WTC11 (cell line): ENCODE results near the gene MLPH. TPM values are rescaled to one million over a fixed set of nuclear protein-coding genes. Genes with fewer than 3 reads are reported as not detected.

Experiments
- ATAC-seq: fragments of 200-7000 bp; cut with Tn5 transposase; 2 replicates; pipeline ENCODE4 v1.10.0; 2021; ENCODE audit warnings: mild to moderate bottlenecking, moderate library complexity
- CTCF ChIA-PET: fragments of 300-600 bp; sonication (Branson Sonifier 250); formaldehyde crosslinking; loops from one replicate; lab custom pipeline; 2021; ENCODE audit warnings: antibody characterized with exemption; lab: Charles Lee
- POLR2A ChIA-PET: fragments of 350-600 bp; sonication (Branson Sonifier 250); formaldehyde crosslinking; loops from one replicate; lab custom pipeline; 2021; ENCODE audit warnings: antibody characterized with exemption; lab: Charles Lee
- DNase-seq: peaks from one replicate; pipeline ENCODE4 v3.0.0; 2021; ENCODE audit warnings: low spot score
- H3K27ac Mint-ChIP-seq: 2 replicates; pipeline ENCODE4 v1.8.0; 2021; ENCODE audit warnings: mixed read lengths
- H3K27me3 Mint-ChIP-seq: 2 replicates; pipeline ENCODE4 v1.8.0; 2021; ENCODE audit warnings: low read depth, mild to moderate bottlenecking, moderate library complexity, mixed read lengths
- H3K36me3 Mint-ChIP-seq: 2 replicates; pipeline ENCODE4 v1.8.0; 2021; ENCODE audit warnings: mixed read lengths
- H3K4me1 Mint-ChIP-seq: 2 replicates; pipeline ENCODE4 v1.8.0; 2022; ENCODE audit warnings: mixed read lengths
- H3K4me3 Mint-ChIP-seq: 2 replicates; pipeline ENCODE4 v1.8.0; 2021; ENCODE audit warnings: mild to moderate bottlenecking, moderate library complexity, mixed read lengths
- H3K9me3 Mint-ChIP-seq: 2 replicates; pipeline ENCODE4 v1.8.0; 2021; ENCODE audit warnings: mixed read lengths
- AR ChIP-seq: fragments of 250-450 bp; sonication (Bioruptor Pico); IDR thresholded peaks from 2 replicates; pipeline ENCODE4 v1.9.0; 2021; ENCODE audit warnings: mild to moderate bottlenecking
- ATF6 ChIP-seq: sonication (generic); formaldehyde crosslinking; IDR thresholded peaks from 2 replicates; pipeline ENCODE4 v1.8.1; 2023; ENCODE audit warnings: mild to moderate bottlenecking, missing genetic modification reagents
- CREM ChIP-seq: sonication (generic); formaldehyde crosslinking; IDR thresholded peaks from 2 replicates; pipeline ENCODE4 v1.8.1; 2022; ENCODE audit warnings: mild to moderate bottlenecking, missing genetic modification reagents, moderate library complexity
- E2F5 ChIP-seq: sonication (generic); formaldehyde crosslinking; IDR thresholded peaks from 2 replicates; pipeline ENCODE4 v1.8.1; 2022; ENCODE audit warnings: mild to moderate bottlenecking, moderate library complexity, missing genetic modification reagents
- EMX1 ChIP-seq: fragments of 250-450 bp; sonication (Bioruptor Pico); IDR thresholded peaks from 2 replicates; pipeline ENCODE4 v1.8.0; 2021; ENCODE audit warnings: mild to moderate bottlenecking
- ETV6 ChIP-seq: sonication (generic); formaldehyde crosslinking; IDR thresholded peaks from 2 replicates; pipeline ENCODE4 v1.8.1; 2022; ENCODE audit warnings: mild to moderate bottlenecking, missing genetic modification reagents
- FOXJ3 ChIP-seq: sonication (generic); formaldehyde crosslinking; IDR thresholded peaks from 2 replicates; pipeline ENCODE4 v1.9.0; 2021; ENCODE audit warnings: missing genetic modification reagents, mild to moderate bottlenecking, borderline replicate concordance
- NFATC4 ChIP-seq: fragments of 250-450 bp; sonication (Bioruptor Pico); IDR thresholded peaks from 2 replicates; pipeline ENCODE4 v1.9.0; 2021; ENCODE audit warnings: mild to moderate bottlenecking
- NFYB ChIP-seq: sonication (generic); formaldehyde crosslinking; conservative IDR thresholded peaks from 2 replicates; pipeline ENCODE4 v1.8.0; 2022; ENCODE audit warnings: low read depth, missing genetic modification reagents
- NR2C2 ChIP-seq: sonication (generic); formaldehyde crosslinking; IDR thresholded peaks from 2 replicates; pipeline ENCODE4 v1.8.0; 2022; ENCODE audit warnings: mild to moderate bottlenecking, missing genetic modification reagents
- NR3C1 ChIP-seq: sonication (generic); formaldehyde crosslinking; conservative IDR thresholded peaks from 2 replicates; pipeline ENCODE4 v1.8.1; 2023; ENCODE audit warnings: low read depth, mild to moderate bottlenecking, missing genetic modification reagents
- OVOL2 ChIP-seq: fragments of 250-450 bp; sonication (Bioruptor Pico); IDR thresholded peaks from 2 replicates; pipeline ENCODE4 v1.9.0; 2021; ENCODE audit warnings: mild to moderate bottlenecking, borderline replicate concordance
- PREB ChIP-seq: sonication (generic); formaldehyde crosslinking; IDR thresholded peaks from 2 replicates; pipeline ENCODE4 v1.8.1; 2022; ENCODE audit warnings: mild to moderate bottlenecking, missing genetic modification reagents, moderate library complexity, borderline replicate concordance
- ZBTB43 ChIP-seq: sonication (generic); formaldehyde crosslinking; IDR thresholded peaks from 2 replicates; pipeline ENCODE4 v1.8.1; 2023; ENCODE audit warnings: mild to moderate bottlenecking, missing genetic modification reagents
- ZNF121 ChIP-seq: sonication (generic); formaldehyde crosslinking; IDR thresholded peaks from 2 replicates; pipeline ENCODE4 v1.8.0; 2023; ENCODE audit warnings: missing genetic modification reagents
- total RNA-seq: library from RNA; stranded (reverse); gene quantifications from 3 replicates; pipeline ENCODE4 v1.2.3, GENCODE V29; 2021
- TF ChIP-seq, protein P1 (sequence below): fragments of 250-450 bp; sonication (Bioruptor Pico); IDR thresholded peaks from 2 replicates; pipeline ENCODE4 v1.9.0; 2021; ENCODE audit warnings: mild to moderate bottlenecking, borderline replicate concordance
- TF ChIP-seq, protein P2 (sequence below): sonication (generic); formaldehyde crosslinking; IDR thresholded peaks from 2 replicates; pipeline ENCODE4 v1.8.0; 2023; ENCODE audit warnings: missing genetic modification reagents
- TF ChIP-seq, protein P3 (sequence below): sonication (generic); formaldehyde crosslinking; IDR thresholded peaks from 2 replicates; pipeline ENCODE4 v1.8.0; 2022; ENCODE audit warnings: mild to moderate bottlenecking, missing genetic modification reagents
- TF ChIP-seq, protein P4 (sequence below): sonication (generic); formaldehyde crosslinking; IDR thresholded peaks from 2 replicates; pipeline ENCODE4 v1.8.0; 2022; ENCODE audit warnings: mild to moderate bottlenecking, missing genetic modification reagents

The MLPH gene
- total RNA-seq, 1 experiment from 2014 or later: 10.3 TPM

DNA sequence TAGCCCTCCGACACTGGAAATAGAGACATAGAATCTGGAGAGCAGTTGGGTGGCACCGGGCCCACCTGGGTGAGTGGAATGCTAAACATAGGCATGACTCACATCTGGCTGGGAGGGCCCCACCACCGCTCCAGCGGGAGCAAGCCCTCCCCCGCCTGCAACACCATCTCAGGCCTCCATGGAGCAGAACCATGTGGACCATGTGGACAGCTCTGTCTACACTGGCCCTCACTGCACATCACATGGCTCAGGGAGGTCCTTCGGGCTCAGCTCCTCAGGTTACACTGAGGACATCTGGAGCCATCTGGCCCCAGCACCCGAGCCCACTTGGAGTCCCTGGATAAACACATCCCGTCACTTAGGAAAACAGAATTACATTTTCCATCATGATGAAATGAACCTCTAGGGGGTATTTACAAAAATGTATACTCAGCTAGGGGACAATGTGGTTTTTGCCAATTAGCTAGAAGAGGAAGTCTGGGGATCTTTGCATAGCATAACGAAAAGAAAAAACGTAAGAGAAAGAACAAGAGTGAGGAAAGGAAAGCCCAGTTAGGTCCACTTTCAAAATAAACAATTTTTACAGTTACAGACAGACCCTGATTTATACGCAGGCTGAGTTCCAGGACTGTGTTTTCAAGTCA lies 30.7 kb upstream of the MLPH start:
- Mint-ChIP-seq H3K27ac (no peak overlapping the region), H3K9me3 (peaks cover 47% of the 10 kb centered on the region), H3K4me3 (no peak overlapping the region), H3K27me3 (peaks cover 25% of the 10 kb centered on the region), H3K36me3 (no peaks in the 10 kb centered on the region), H3K4me1 (peaks cover 14% of the 10 kb centered on the region)
- no peak for ATAC-seq
- POLR2A ChIA-PET: no interaction called here
- CTCF ChIA-PET: interaction anchor here (0.6 to 0.7 kb wide), 2 partner anchors 19 to 35 kb away, joined by 3 read pairs; no protein-coding TSS in a partner anchor
- TF ChIP-seq CREM (CRISPR knock-in tag): no peak
- DNase-seq: no peak

- H3K36me3 Mint-ChIP-seq: no peaks in the 10 kb centered on the region
- H3K9me3 Mint-ChIP-seq: peaks cover 47% of the 10 kb centered on the region
- peaks cover 21% of the 10 kb centered on the region for H3K27me3 Mint-ChIP-seq
- ChIA-PET POLR2A (no interaction called here), CTCF (no interaction called here)
- peaks cover 3% of the 10 kb centered on the region for H3K4me1 Mint-ChIP-seq
- no peak for ATAC-seq
- H3K27ac Mint-ChIP-seq: no peak overlapping the region
- no peak for DNase-seq
- H3K4me3 Mint-ChIP-seq: no peak overlapping the region
- TF ChIP-seq, protein P1, sequence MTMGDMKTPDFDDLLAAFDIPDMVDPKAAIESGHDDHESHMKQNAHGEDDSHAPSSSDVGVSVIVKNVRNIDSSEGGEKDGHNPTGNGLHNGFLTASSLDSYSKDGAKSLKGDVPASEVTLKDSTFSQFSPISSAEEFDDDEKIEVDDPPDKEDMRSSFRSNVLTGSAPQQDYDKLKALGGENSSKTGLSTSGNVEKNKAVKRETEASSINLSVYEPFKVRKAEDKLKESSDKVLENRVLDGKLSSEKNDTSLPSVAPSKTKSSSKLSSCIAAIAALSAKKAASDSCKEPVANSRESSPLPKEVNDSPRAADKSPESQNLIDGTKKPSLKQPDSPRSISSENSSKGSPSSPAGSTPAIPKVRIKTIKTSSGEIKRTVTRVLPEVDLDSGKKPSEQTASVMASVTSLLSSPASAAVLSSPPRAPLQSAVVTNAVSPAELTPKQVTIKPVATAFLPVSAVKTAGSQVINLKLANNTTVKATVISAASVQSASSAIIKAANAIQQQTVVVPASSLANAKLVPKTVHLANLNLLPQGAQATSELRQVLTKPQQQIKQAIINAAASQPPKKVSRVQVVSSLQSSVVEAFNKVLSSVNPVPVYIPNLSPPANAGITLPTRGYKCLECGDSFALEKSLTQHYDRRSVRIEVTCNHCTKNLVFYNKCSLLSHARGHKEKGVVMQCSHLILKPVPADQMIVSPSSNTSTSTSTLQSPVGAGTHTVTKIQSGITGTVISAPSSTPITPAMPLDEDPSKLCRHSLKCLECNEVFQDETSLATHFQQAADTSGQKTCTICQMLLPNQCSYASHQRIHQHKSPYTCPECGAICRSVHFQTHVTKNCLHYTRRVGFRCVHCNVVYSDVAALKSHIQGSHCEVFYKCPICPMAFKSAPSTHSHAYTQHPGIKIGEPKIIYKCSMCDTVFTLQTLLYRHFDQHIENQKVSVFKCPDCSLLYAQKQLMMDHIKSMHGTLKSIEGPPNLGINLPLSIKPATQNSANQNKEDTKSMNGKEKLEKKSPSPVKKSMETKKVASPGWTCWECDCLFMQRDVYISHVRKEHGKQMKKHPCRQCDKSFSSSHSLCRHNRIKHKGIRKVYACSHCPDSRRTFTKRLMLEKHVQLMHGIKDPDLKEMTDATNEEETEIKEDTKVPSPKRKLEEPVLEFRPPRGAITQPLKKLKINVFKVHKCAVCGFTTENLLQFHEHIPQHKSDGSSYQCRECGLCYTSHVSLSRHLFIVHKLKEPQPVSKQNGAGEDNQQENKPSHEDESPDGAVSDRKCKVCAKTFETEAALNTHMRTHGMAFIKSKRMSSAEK (CRISPR knock-in tag): no peak
- TF ChIP-seq, protein P2, sequence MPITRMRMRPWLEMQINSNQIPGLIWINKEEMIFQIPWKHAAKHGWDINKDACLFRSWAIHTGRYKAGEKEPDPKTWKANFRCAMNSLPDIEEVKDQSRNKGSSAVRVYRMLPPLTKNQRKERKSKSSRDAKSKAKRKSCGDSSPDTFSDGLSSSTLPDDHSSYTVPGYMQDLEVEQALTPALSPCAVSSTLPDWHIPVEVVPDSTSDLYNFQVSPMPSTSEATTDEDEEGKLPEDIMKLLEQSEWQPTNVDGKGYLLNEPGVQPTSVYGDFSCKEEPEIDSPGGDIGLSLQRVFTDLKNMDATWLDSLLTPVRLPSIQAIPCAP (CRISPR knock-in tag): no peak
- TF ChIP-seq ZBTB43 (CRISPR knock-in tag) (no peak), ZNF121 (CRISPR knock-in tag) (no peak), EMX1 (CRISPR knock-in tag) (no peak), E2F5 (CRISPR knock-in tag) (no peak), NFYB (CRISPR knock-in tag) (no peak), NR2C2 (CRISPR knock-in tag) (no peak), FOXJ3 (CRISPR knock-in tag) (no peak), PREB (no peak), ATF6 (no peak), OVOL2 (no peak), ETV6 (CRISPR knock-in tag) (no peak), NR3C1 (CRISPR knock-in tag) (no peak), NFATC4 (CRISPR knock-in tag) (no peak), AR (CRISPR knock-in tag) (no peak)
- TF ChIP-seq, protein P3, sequence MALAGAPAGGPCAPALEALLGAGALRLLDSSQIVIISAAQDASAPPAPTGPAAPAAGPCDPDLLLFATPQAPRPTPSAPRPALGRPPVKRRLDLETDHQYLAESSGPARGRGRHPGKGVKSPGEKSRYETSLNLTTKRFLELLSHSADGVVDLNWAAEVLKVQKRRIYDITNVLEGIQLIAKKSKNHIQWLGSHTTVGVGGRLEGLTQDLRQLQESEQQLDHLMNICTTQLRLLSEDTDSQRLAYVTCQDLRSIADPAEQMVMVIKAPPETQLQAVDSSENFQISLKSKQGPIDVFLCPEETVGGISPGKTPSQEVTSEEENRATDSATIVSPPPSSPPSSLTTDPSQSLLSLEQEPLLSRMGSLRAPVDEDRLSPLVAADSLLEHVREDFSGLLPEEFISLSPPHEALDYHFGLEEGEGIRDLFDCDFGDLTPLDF (CRISPR knock-in tag): no peak
- TF ChIP-seq, protein P4, sequence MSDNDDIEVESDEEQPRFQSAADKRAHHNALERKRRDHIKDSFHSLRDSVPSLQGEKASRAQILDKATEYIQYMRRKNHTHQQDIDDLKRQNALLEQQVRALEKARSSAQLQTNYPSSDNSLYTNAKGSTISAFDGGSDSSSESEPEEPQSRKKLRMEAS (CRISPR knock-in tag): no peak
These were observed 29.6 kb upstream of the MLPH start for GRCh38 chr2:237457388-237457941.
